CD14-positive monocyte (primary cell): Measurements from ENCODE around the gene DAPK2. TPM values are rescaled to one million over a fixed set of nuclear protein-coding genes. Genes with fewer than 3 reads are reported as not detected.

Source experiments
- DNase-seq, 3 donors: peaks; one replicate each; pipeline ENCODE4 v3.0.0-alpha.2; 2011 to 2022
- H2AFZ ChIP-seq: 2 replicates; pipeline ENCODE4 v1.6.0; 2012; ENCODE audit warnings: mild to moderate bottlenecking, low read depth, low read length, inconsistent platforms; ENCODE audit not compliant: insufficient read depth, poor library complexity, severe bottlenecking
- H3K27ac ChIP-seq, 2 donors: 1 replicate in 1 of 2; 2 replicates in 1 of 2; pipeline ENCODE4 v1.5.1; 2012 to 2013; ENCODE audit warnings: low read length in 2 of 2, control low read depth in 1 of 2, inconsistent platforms in 1 of 2, low read depth in 1 of 2, mild to moderate bottlenecking in 1 of 2
- H3K27me3 ChIP-seq, 2 donors: one replicate each; pipeline versions ENCODE4 v1.6.0 to v1.6.1; 2011 to 2013; ENCODE audit warnings: low read length in 2 of 2; ENCODE audit not compliant: control insufficient read depth in 2 of 2, insufficient read depth in 2 of 2
- H3K36me3 ChIP-seq, 2 donors: replicated peaks in 1 of 2; 1 replicate in 1 of 2; 2 replicates in 1 of 2; pipeline versions ENCODE4 v1.5.1 to v1.6.1; 2012 to 2013; ENCODE audit warnings: low read length in 2 of 2, control low read depth in 1 of 2, inconsistent platforms in 1 of 2, mild to moderate bottlenecking in 1 of 2; ENCODE audit not compliant: insufficient read depth in 2 of 2, control insufficient read depth in 1 of 2
- H3K4me1 ChIP-seq, 2 donors: 1 replicate in 1 of 2; 2 replicates in 1 of 2; pipeline versions ENCODE4 v1.5.1 to v1.6.1; 2012 to 2013; ENCODE audit warnings: low read length in 2 of 2, control low read depth in 1 of 2, inconsistent platforms in 1 of 2, mild to moderate bottlenecking in 1 of 2, moderate library complexity in 1 of 2; ENCODE audit not compliant: insufficient read depth in 2 of 2, control insufficient read depth in 1 of 2
- H3K4me2 ChIP-seq: replicated peaks from 2 replicates; pipeline ENCODE3; 2012; ENCODE audit warnings: low read length, moderate library complexity, mild to moderate bottlenecking; ENCODE audit not compliant: poor library complexity, severe bottlenecking; ENCODE audit errors: extremely low read depth
- H3K4me3 ChIP-seq, 3 experiments: fragments of 200-600 bp in 1 of 3; sonication (generic) in 1 of 3; replicated peaks in 1 of 3; 1 replicate in 2 of 3; 2 replicates in 1 of 3; pipeline ENCODE4 v1.5.1; 2011 to 2013; ENCODE audit warnings: low read length in 3 of 3, mild to moderate bottlenecking in 3 of 3, control low read depth in 2 of 3, low read depth in 2 of 3, inconsistent platforms in 1 of 3, moderate library complexity in 1 of 3
- H3K79me2 ChIP-seq: 2 replicates; pipeline ENCODE4 v1.6.0; 2012; ENCODE audit warnings: mild to moderate bottlenecking, control low read depth, inconsistent platforms, low read length, moderate library complexity; ENCODE audit not compliant: insufficient read depth
- H3K9ac ChIP-seq: 2 replicates; pipeline ENCODE4 v1.6.0; 2017; ENCODE audit warnings: low read length, mild to moderate bottlenecking; ENCODE audit not compliant: insufficient read depth, poor library complexity, severe bottlenecking
- H3K9me3 ChIP-seq, 2 donors: replicated peaks in 1 of 2; 1 replicate in 1 of 2; 2 replicates in 1 of 2; pipeline versions ENCODE4 v1.5.1 to v1.6.1; 2012 to 2013; ENCODE audit warnings: low read length in 2 of 2, control low read depth in 1 of 2; ENCODE audit not compliant: control insufficient read depth in 1 of 2, insufficient read depth in 1 of 2
- H4K20me1 ChIP-seq: 2 replicates; pipeline ENCODE4 v1.6.0; 2012; ENCODE audit warnings: mild to moderate bottlenecking, low read length, control low read depth, moderate library complexity; ENCODE audit not compliant: insufficient read depth
- H3K27ac Mint-ChIP-seq, 7 donors: one replicate each; pipeline ENCODE4 v1.8.0; 2020; ENCODE audit warnings: mild to moderate bottlenecking in 7 of 7, mixed read lengths in 7 of 7, moderate library complexity in 6 of 7, inconsistent platforms in 2 of 7
- H3K27me3 Mint-ChIP-seq, 3 donors: one replicate each; pipeline ENCODE4 v1.8.0; 2021 to 2022; ENCODE audit warnings: low read depth in 3 of 3, mild to moderate bottlenecking in 3 of 3, mixed read lengths in 3 of 3, moderate library complexity in 3 of 3, inconsistent platforms in 1 of 3
- H3K36me3 Mint-ChIP-seq, 2 donors: one replicate each; pipeline ENCODE4 v1.8.0; 2020; ENCODE audit warnings: mixed read lengths in 2 of 2, inconsistent platforms in 1 of 2, mild to moderate bottlenecking in 1 of 2
- H3K4me1 Mint-ChIP-seq: one replicate; pipeline ENCODE4 v1.8.0; 2020; ENCODE audit warnings: mild to moderate bottlenecking, mixed read lengths
- H3K4me3 Mint-ChIP-seq, 2 donors: one replicate each; pipeline ENCODE4 v1.8.0; 2020; ENCODE audit warnings: mild to moderate bottlenecking in 2 of 2, mixed read lengths in 2 of 2, moderate library complexity in 1 of 2
- H3K9me3 Mint-ChIP-seq, 7 donors: one replicate each; pipeline ENCODE4 v1.8.0; 2020 to 2022; ENCODE audit warnings: mixed read lengths in 7 of 7, mild to moderate bottlenecking in 6 of 7, moderate library complexity in 6 of 7, inconsistent platforms in 2 of 7
- CTCF ChIP-seq: fragments of 200-600 bp; IDR thresholded peaks from one replicate; pipeline ENCODE4 v1.8.0; 2022; ENCODE audit warnings: antibody characterized with exemption, mild to moderate bottlenecking
- WGBS: methylation state at CpG from one replicate; pipeline ENCODE4 v1.1.5; 2013; ENCODE audit warnings: missing lambda C conversion rate; ENCODE audit not compliant: insufficient coverage; 5-methylcytosine and 5-hydroxymethylcytosine counted together
- intact Hi-C, 2 donors: fragments of 100-400 bp; cut with micrococcal nuclease; formaldehyde crosslinking; loops; one replicate each; pipeline versions ENCODE4 v1.15.0 to v1.15.1; 2023
- polyA plus RNA-seq, 3 donors: library from polyadenylated mRNA; depleted of rRNA in 1 of 3; unstranded in 2 of 3; stranded (reverse) in 1 of 3; fragments of 300-500 nt in 2 of 3; fragments of >200 nt in 1 of 3; fragmentation: Illumina TruSeq in 2 of 3; gene quantifications; 1 replicate in 2 of 3; 2 replicates in 1 of 3; pipeline ENCODE4 v1.2.3, GENCODE V29; 2012 to 2021

DAPK2 gene
- polyA plus RNA-seq, 3 donors, result 0.59 to 4.1 (median 2.1) TPM

GRCh38 chr15:63942486-63943365, 103.6 kb downstream of the DAPK2 start:
- Mint-ChIP-seq H3K4me3 (no peak overlapping the region), H3K36me3 (no peaks in the 10 kb centered on the region), H3K27me3 (peaks cover 0 to 5% (median 1%) of the 10 kb centered on the region in 3 donors), H3K4me1 (peaks cover 25% of the 10 kb centered on the region), H3K9me3 (peaks cover 0 to 2% (median 0%) of the 10 kb centered on the region in 7 donors), H3K27ac (peak overlapping the region in 1 of 7 donors; percentile 46)
- no peak overlapping the region for H3K4me3 ChIP-seq
- no peak overlapping the region for H3K9ac ChIP-seq
- H3K79me2 ChIP-seq, result no peaks in the 10 kb centered on the region
- no peaks in the 10 kb centered on the region for H3K9me3 ChIP-seq
- H3K4me2 ChIP-seq, result no peak overlapping the region
- H3K27me3 ChIP-seq, result no peaks in the 10 kb centered on the region
- intact Hi-C loops, result no loop called here
- no peak for DNase-seq
- 97% methylated on average over 3 of the region's 6 CpGs for WGBS
- H3K27ac ChIP-seq, result no peak overlapping the region
- no peak overlapping the region for H2AFZ ChIP-seq
- no peaks in the 10 kb centered on the region for H3K36me3 ChIP-seq
- H4K20me1 ChIP-seq, result no peaks in the 10 kb centered on the region
- TF ChIP-seq CTCF, result no peak
- peaks cover 17 to 25% of the 10 kb centered on the region in 2 donors for H3K4me1 ChIP-seq

GRCh38 chr15:63941698-63942465, 104.4 kb downstream of the DAPK2 start:
- intact Hi-C loops, result no loop called here
- Histone ChIP-seq H3K27ac (no peak overlapping the region), H2AFZ (no peak overlapping the region), H3K4me3 (no peak overlapping the region), H3K9me3 (no peaks in the 10 kb centered on the region), H3K79me2 (no peaks in the 10 kb centered on the region), H3K4me1 (peaks cover 17 to 25% of the 10 kb centered on the region in 2 donors), H4K20me1 (no peaks in the 10 kb centered on the region), H3K4me2 (no peak overlapping the region), H3K9ac (no peak overlapping the region), H3K27me3 (no peaks in the 10 kb centered on the region), H3K36me3 (no peaks in the 10 kb centered on the region)
- no peak for TF ChIP-seq CTCF
- Mint-ChIP-seq H3K9me3 (peaks cover 0 to 2% (median 0%) of the 10 kb centered on the region in 7 donors), H3K4me1 (peaks cover 25% of the 10 kb centered on the region), H3K27me3 (peaks cover 0 to 4% (median 1%) of the 10 kb centered on the region in 3 donors), H3K36me3 (no peaks in the 10 kb centered on the region), H3K4me3 (no peak overlapping the region), H3K27ac (peak overlapping the region in 2 of 7 donors; percentile 63 to 68)
- 100% methylated on average over 1 of the region's 7 CpGs for WGBS
- no peak for DNase-seq
